SH-SY5Y (cell line): ENCODE results near the gene TAGLN.

Source experiments
- GATA2 ChIP-seq: IDR thresholded peaks from 2 replicates; pipeline ENCODE4 v1.6.1; 2011; ENCODE audit warnings: mild to moderate bottlenecking, low read depth, low read length
- GATA3 ChIP-seq: IDR thresholded peaks from 2 replicates; pipeline ENCODE4 v1.6.1; 2011; ENCODE audit warnings: low read depth, mild to moderate bottlenecking, low read length, moderate library complexity

GRCh38 chr11:117219455-117219854 lies 20.3 kb downstream of the TAGLN start:
- TF ChIP-seq GATA2 (no peak), GATA3 (no peak)
